Loucy (cell line): ENCODE measurements around the gene LRIT3.

Experiments used
- H2AFZ ChIP-seq: fragments of 200-600 bp; sonication (generic); 2 replicates; pipeline ENCODE4 v1.6.0; 2016; ENCODE audit warnings: antibody characterized with exemption, mild to moderate bottlenecking, low read length, moderate library complexity
- H3F3A ChIP-seq: fragments of 200-600 bp; 2 replicates; pipeline ENCODE4 v1.6.0; 2016; ENCODE audit warnings: antibody characterized with exemption, low read depth, mild to moderate bottlenecking
- H3K27me3 ChIP-seq: fragments of 200-600 bp; sonication (generic); 2 replicates; pipeline ENCODE4 v1.6.1; 2014; ENCODE audit warnings: low read length, mild to moderate bottlenecking; ENCODE audit not compliant: insufficient read depth, poor library complexity, severe bottlenecking
- H3K36me3 ChIP-seq: fragments of 200-600 bp; sonication (generic); 2 replicates; pipeline ENCODE4 v1.6.1; 2016; ENCODE audit warnings: low read length; ENCODE audit not compliant: insufficient read depth
- H3K4me1 ChIP-seq: fragments of 200-600 bp; sonication (generic); 2 replicates; pipeline ENCODE4 v1.5.1; 2014; ENCODE audit warnings: low read length, mild to moderate bottlenecking; ENCODE audit not compliant: insufficient read depth, poor library complexity, severe bottlenecking
- H3K4me2 ChIP-seq: fragments of 200-600 bp; sonication (generic); 2 replicates; pipeline ENCODE4 v1.6.0; 2014; ENCODE audit warnings: antibody characterized with exemption, low read length, low read depth, mild to moderate bottlenecking; ENCODE audit not compliant: poor library complexity, severe bottlenecking
- H3K4me3 ChIP-seq: fragments of 200-600 bp; sonication (generic); 2 replicates; pipeline ENCODE4 v1.5.1; 2014; ENCODE audit warnings: low read length, mild to moderate bottlenecking, mixed read lengths; ENCODE audit not compliant: poor library complexity, severe bottlenecking
- H3K79me2 ChIP-seq: fragments of 200-600 bp; sonication (generic); 2 replicates; pipeline ENCODE4 v1.6.1; 2014; ENCODE audit warnings: low read length; ENCODE audit not compliant: insufficient read depth
- H3K9ac ChIP-seq: fragments of 200-600 bp; sonication (generic); 2 replicates; pipeline ENCODE4 v1.6.0; 2014; ENCODE audit warnings: mild to moderate bottlenecking, low read depth, low read length, moderate library complexity; ENCODE audit not compliant: poor library complexity, severe bottlenecking
- H3K9me2 ChIP-seq: fragments of 200-600 bp; sonication (generic); replicated peaks from 2 replicates; pipeline ENCODE4 v1.6.1; 2016; ENCODE audit warnings: low read depth, low read length, mixed read lengths
- H3K9me3 ChIP-seq: fragments of 200-600 bp; sonication (generic); 2 replicates; pipeline ENCODE4 v1.6.1; 2014; ENCODE audit warnings: mild to moderate bottlenecking, antibody characterized with exemption, low read length, low read depth; ENCODE audit not compliant: insufficient read depth
- H4K20me1 ChIP-seq: fragments of 200-600 bp; sonication (generic); 2 replicates; pipeline ENCODE4 v1.6.0; 2014; ENCODE audit warnings: antibody characterized with exemption, low read length, mild to moderate bottlenecking; ENCODE audit not compliant: insufficient read depth, poor library complexity, severe bottlenecking
- EZH2phosphoT487 ChIP-seq: fragments of 200-600 bp; IDR thresholded peaks from 2 replicates; pipeline ENCODE4 v1.6.1; 2018; ENCODE audit warnings: antibody characterized with exemption, mild to moderate bottlenecking, moderate library complexity, borderline replicate concordance
- TF ChIP-seq, protein P1 (sequence below): fragments of 200-600 bp; sonication (generic); conservative IDR thresholded peaks from 2 replicates; pipeline ENCODE4 v1.5.1; 2014; ENCODE audit warnings: mild to moderate bottlenecking, antibody characterized with exemption, low read length

LRIT3 gene

DNA sequence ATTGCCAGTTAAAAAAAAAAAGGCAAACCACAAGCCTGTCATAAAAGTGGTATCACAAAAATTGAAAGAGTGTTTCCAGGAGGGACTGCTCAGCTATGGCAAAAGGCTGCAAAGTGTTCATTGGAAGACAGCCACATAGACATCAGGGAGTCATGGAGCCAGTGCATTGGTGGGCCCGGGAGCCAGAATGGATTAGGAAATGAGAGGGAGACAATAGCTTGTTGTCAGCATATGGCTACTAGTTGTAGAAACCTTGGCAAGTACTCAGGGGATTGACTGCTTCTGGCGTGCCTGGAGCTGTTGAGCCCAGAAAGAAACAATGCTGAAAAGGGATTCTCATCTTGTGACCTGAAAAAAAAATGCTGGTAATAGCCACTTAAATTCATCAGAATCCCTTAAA is 27.3 kb upstream of the LRIT3 start:
- H4K20me1 ChIP-seq: peaks cover 37% of the 10 kb centered on the region
- no peaks in the 10 kb centered on the region for H3F3A ChIP-seq
- H3K27me3 ChIP-seq: no peaks in the 10 kb centered on the region
- H3K4me1 ChIP-seq: peaks cover 45% of the 10 kb centered on the region
- peaks cover 62% of the 10 kb centered on the region for H3K79me2 ChIP-seq
- H3K4me2 ChIP-seq: peak overlapping the region; percentile 80
- H3K9me2 ChIP-seq: no peaks in the 10 kb centered on the region
- H3K36me3 ChIP-seq: peaks cover 45% of the 10 kb centered on the region
- peak overlapping the region; percentile 59 for H3K4me3 ChIP-seq
- peak overlapping the region; percentile 42 for H3K9ac ChIP-seq
- TF ChIP-seq, protein P1, sequence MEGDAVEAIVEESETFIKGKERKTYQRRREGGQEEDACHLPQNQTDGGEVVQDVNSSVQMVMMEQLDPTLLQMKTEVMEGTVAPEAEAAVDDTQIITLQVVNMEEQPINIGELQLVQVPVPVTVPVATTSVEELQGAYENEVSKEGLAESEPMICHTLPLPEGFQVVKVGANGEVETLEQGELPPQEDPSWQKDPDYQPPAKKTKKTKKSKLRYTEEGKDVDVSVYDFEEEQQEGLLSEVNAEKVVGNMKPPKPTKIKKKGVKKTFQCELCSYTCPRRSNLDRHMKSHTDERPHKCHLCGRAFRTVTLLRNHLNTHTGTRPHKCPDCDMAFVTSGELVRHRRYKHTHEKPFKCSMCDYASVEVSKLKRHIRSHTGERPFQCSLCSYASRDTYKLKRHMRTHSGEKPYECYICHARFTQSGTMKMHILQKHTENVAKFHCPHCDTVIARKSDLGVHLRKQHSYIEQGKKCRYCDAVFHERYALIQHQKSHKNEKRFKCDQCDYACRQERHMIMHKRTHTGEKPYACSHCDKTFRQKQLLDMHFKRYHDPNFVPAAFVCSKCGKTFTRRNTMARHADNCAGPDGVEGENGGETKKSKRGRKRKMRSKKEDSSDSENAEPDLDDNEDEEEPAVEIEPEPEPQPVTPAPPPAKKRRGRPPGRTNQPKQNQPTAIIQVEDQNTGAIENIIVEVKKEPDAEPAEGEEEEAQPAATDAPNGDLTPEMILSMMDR: no peak
- no peak for TF ChIP-seq EZH2phosphoT487
- H2AFZ ChIP-seq: no peak overlapping the region
- no peaks in the 10 kb centered on the region for H3K9me3 ChIP-seq

DNA sequence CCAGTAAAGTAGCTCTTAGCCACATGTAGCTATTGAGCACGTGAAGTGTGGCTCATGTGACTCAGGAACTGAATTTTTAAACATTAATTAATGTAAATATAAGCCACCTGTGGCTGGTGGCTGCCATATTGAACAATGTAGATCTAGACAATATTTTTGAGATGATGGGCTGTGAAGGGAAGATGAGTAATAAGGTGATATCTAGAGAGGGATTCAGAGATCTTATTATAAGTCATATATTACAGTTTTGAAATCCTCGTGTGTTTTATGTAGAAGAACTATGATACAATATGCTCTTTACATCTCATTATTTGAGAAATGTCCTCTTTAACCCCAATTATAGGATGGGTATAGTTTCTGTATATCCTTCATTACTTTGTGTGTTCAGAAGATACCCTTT is 26.7 kb upstream of the LRIT3 start:
- no peaks in the 10 kb centered on the region for H3F3A ChIP-seq
- H3K4me1 ChIP-seq: peaks cover 44% of the 10 kb centered on the region
- H3K27me3 ChIP-seq: no peaks in the 10 kb centered on the region
- H3K9me3 ChIP-seq: no peaks in the 10 kb centered on the region
- no peak for TF ChIP-seq EZH2phosphoT487
- TF ChIP-seq, protein P1: no peak
- H4K20me1 ChIP-seq: peaks cover 37% of the 10 kb centered on the region
- H3K36me3 ChIP-seq: peaks cover 45% of the 10 kb centered on the region
- peak overlapping the region; percentile 59 for H3K4me3 ChIP-seq
- no peak overlapping the region for H2AFZ ChIP-seq
- H3K4me2 ChIP-seq: peak overlapping the region; percentile 80
- H3K9me2 ChIP-seq: no peaks in the 10 kb centered on the region
- no peak overlapping the region for H3K9ac ChIP-seq
- H3K79me2 ChIP-seq: peaks cover 56% of the 10 kb centered on the region

DNA sequence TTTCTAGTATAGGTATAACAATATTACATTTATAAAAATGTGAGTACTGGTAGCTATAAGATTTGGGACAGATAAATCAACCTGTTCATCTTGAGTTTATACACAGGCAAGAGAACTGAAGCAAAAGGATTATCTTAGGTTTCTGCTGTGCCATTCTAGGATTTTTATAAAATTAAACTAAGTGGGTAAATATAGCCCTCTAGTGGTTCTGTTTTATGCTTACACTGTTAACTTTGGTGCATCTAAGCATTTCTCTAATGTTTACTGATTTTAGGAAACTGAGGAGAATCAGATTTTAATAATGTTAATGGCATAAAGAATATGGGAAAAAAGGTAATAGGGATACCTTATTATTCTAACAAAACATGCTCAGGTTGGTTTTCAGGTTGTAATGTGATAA is 21.2 kb upstream of the LRIT3 start:
- no peaks in the 10 kb centered on the region for H3K9me2 ChIP-seq
- no peak overlapping the region for H3K4me2 ChIP-seq
- H3K27me3 ChIP-seq: no peaks in the 10 kb centered on the region
- H4K20me1 ChIP-seq: no peaks in the 10 kb centered on the region
- H3K79me2 ChIP-seq: 0 out of 2 replicates have a peak, but pooled peaks cover under 1% of the 10 kb centered on the region
- peaks cover 3% of the 10 kb centered on the region for H3K4me1 ChIP-seq
- H3K9me3 ChIP-seq: no peaks in the 10 kb centered on the region
- no peak overlapping the region for H3K9ac ChIP-seq
- H3F3A ChIP-seq: no peaks in the 10 kb centered on the region
- H3K36me3 ChIP-seq: peaks cover 28% of the 10 kb centered on the region; the same call in 1 of the 2 replicates
- H2AFZ ChIP-seq: no peak overlapping the region
- TF ChIP-seq, protein P1: peak; percentile 72
- TF ChIP-seq EZH2phosphoT487: no peak
- no peak overlapping the region for H3K4me3 ChIP-seq
